Uterus (tissue), 4 donors: Measurements from ENCODE around the gene UBQLNL. TPM values are rescaled to one million over a fixed set of nuclear protein-coding genes. Genes with fewer than 3 reads are reported as not detected.

Experiments
- DNase-seq, 2 donors: peaks; one replicate each; pipeline ENCODE4 v3.0.0-alpha.2; 2019 to 2020
- H3K27ac ChIP-seq, 2 donors: fragments of 200-600 bp; sonication (generic); 1 replicate in 1 of 2; 2 replicates in 1 of 2; pipeline ENCODE4 v1.5.1; 2016 to 2018
- H3K27me3 ChIP-seq, 2 donors: fragments of 200-600 bp; sonication (generic); one replicate each; pipeline ENCODE4 v1.5.1; 2018 to 2019; ENCODE audit warnings: control low read depth in 1 of 2
- H3K36me3 ChIP-seq, 2 donors: fragments of 200-600 bp; sonication (generic); one replicate each; pipeline ENCODE4 v1.5.1; 2019; ENCODE audit warnings: control low read depth in 1 of 2
- H3K4me1 ChIP-seq, 2 donors: fragments of 200-600 bp; sonication (generic); one replicate each; pipeline ENCODE4 v1.5.1; 2018 to 2019; ENCODE audit warnings: control low read depth in 1 of 2
- H3K4me3 ChIP-seq, 2 donors: fragments of 200-600 bp; sonication (generic); 1 replicate in 1 of 2; 2 replicates in 1 of 2; pipeline ENCODE4 v1.5.1; 2018 to 2019; ENCODE audit warnings: mild to moderate bottlenecking in 1 of 2
- H3K9me3 ChIP-seq, 2 donors: fragments of 200-600 bp; sonication (generic); one replicate each; pipeline ENCODE4 v1.5.1; 2019; ENCODE audit warnings: control low read depth in 1 of 2
- POLR2A ChIP-seq, 2 donors: fragments of 450-650 bp; IDR thresholded peaks; one replicate each; pipeline ENCODE4 v1.6.1; 2016; ENCODE audit warnings: antibody characterized with exemption in 2 of 2, mild to moderate bottlenecking in 1 of 2, moderate library complexity in 1 of 2
- intact Hi-C: fragments of 100-400 bp; cut with DNase I; formaldehyde crosslinking; loops from one replicate; pipeline ENCODE4 v1.15.1; 2023; ENCODE audit warnings: low total_unique reads
- total RNA-seq, 4 donors: library from RNA; depleted of rRNA in 3 of 4; stranded (reverse); fragments of >200 nt in 3 of 4; gene quantifications; one replicate each; pipeline versions ENCODE4 v1.1.0 to v1.2.4, GENCODE V29; 2014 to 2023
- TF ChIP-seq, protein P1 (sequence below), 4 experiments: fragments of 200-600 bp in 2 of 4; fragments of 450-650 bp in 2 of 4; sonication (generic) in 2 of 4; IDR thresholded peaks; one replicate each; pipeline ENCODE4 v1.5.1; 2016 to 2019; ENCODE audit warnings: antibody characterized with exemption in 4 of 4, mild to moderate bottlenecking in 2 of 4, moderate library complexity in 1 of 4
- donor health status: DM: yes; HTN: yes; CAD: no.

The UBQLNL gene
- total RNA-seq, 4 donors from 2014 or later: 1.0 to 10.8 (median 4.7) TPM

DNA sequence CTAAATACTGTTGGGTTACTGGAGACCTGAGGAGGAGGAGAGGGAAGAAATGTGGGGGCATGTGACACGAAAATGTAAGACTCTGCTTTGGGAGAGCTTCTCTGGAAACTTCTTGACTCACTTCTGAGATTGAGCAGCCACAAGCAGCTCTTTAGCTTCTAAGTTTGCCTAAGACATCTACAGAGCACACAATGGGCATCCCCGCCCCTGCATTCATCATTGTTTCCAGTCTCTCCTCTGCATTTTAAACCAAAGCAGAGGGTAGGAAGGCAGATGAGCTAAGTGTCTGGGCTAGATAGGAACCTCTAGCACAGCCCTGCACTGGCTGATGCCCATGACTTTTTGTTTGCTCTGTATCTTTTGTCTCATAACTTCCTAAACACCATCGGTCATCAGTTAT, 30.1 kb downstream of the UBQLNL start:
- Histone ChIP-seq H3K4me1 (no peaks in the 10 kb centered on the region), H3K27me3 (no peaks in the 10 kb centered on the region), H3K4me3 (no peak overlapping the region), H3K27ac (no peak overlapping the region), H3K9me3 (no peaks in the 10 kb centered on the region), H3K36me3 (no peaks in the 10 kb centered on the region)
- intact Hi-C loops: no loop called here
- DNase-seq: no peak
- TF ChIP-seq, protein P1, sequence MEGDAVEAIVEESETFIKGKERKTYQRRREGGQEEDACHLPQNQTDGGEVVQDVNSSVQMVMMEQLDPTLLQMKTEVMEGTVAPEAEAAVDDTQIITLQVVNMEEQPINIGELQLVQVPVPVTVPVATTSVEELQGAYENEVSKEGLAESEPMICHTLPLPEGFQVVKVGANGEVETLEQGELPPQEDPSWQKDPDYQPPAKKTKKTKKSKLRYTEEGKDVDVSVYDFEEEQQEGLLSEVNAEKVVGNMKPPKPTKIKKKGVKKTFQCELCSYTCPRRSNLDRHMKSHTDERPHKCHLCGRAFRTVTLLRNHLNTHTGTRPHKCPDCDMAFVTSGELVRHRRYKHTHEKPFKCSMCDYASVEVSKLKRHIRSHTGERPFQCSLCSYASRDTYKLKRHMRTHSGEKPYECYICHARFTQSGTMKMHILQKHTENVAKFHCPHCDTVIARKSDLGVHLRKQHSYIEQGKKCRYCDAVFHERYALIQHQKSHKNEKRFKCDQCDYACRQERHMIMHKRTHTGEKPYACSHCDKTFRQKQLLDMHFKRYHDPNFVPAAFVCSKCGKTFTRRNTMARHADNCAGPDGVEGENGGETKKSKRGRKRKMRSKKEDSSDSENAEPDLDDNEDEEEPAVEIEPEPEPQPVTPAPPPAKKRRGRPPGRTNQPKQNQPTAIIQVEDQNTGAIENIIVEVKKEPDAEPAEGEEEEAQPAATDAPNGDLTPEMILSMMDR (IDR thresholded peaks at IDR 0.05): no peak
- TF ChIP-seq POLR2A (IDR thresholded peaks at IDR 0.05): no peak

DNA sequence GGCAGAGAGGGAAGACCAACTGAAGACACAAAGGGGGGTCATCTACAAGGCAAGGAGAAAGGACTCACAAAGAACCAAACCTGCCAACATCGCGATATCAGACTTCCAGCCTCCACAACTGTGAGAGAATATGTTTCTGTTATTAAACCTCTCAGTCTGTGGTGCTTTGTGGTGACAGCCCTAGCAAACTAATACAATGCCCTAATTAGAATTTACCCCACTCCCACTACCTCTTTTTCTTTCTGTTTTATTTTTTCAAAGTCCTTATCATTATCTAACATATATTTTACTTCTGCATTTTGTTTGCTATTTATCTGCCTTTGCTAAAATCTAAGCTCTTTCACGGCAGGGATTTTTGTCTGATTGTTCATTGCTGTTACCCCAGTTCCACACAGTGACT, 30.5 kb downstream of the UBQLNL start:
- TF ChIP-seq, protein P1 (IDR thresholded peaks at IDR 0.05): no peak
- TF ChIP-seq POLR2A (IDR thresholded peaks at IDR 0.05): no peak
- DNase-seq: no peak
- H3K4me1 ChIP-seq: no peaks in the 10 kb centered on the region
- intact Hi-C loops: no loop called here
- H3K27ac ChIP-seq: no peak overlapping the region
- H3K9me3 ChIP-seq: no peaks in the 10 kb centered on the region
- H3K27me3 ChIP-seq: no peaks in the 10 kb centered on the region
- H3K36me3 ChIP-seq: no peaks in the 10 kb centered on the region
- no peak overlapping the region for H3K4me3 ChIP-seq

DNA sequence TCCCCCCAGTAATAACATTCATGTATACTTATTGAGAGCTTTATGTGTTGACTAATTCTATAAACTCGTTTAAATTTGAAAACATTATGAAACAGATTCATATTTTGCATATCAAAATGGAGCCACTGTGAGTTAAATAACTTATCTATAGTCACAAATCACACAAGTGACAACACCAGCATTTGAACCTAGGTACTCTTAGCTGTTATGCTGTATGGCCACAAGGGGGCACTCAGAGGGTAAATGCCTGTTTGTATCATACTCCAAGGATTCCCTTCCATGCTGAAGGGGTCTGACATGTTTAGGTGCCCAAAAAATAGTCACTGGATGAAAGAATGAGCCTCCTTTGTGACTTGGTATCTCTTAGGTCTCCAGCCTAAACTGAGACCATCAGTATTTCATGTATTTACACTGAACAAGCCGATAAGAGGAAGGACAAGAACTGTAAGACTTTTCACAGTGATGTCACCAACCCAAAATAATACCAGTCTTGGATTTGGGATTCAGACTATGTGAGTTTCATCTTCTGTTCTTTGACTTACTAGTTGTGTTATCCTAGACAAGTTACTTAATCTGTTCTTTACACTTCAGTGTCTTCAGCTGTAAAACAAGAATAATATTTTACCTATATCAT, 40.2 kb downstream of the UBQLNL start:
- intact Hi-C loops: no loop called here
- DNase-seq: no peak
- H3K9me3 ChIP-seq: no peaks in the 10 kb centered on the region

DNA sequence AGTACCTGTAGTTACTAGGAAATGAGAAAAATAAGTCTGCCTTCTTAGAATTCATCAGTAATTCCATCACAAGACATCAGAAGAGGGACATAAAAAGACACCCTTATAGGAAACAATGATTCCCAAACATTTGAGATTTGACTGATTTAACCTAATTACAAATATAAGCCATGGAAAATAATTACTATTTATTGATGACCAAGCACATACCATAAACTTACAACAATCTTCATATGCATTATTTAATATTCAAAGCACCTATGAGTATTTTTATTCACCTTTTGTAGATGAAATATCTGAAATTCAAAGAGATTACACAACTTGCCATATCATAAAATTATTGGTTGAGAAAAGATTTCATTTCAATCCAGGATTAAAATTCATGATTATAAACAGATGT, 42.6 kb downstream of the UBQLNL start:
- Histone ChIP-seq H3K27me3 (no peaks in the 10 kb centered on the region), H3K4me3 (no peak overlapping the region), H3K4me1 (no peaks in the 10 kb centered on the region), H3K9me3 (no peaks in the 10 kb centered on the region), H3K36me3 (no peaks in the 10 kb centered on the region), H3K27ac (no peak overlapping the region)
- TF ChIP-seq POLR2A (IDR thresholded peaks at IDR 0.05): no peak
- TF ChIP-seq, protein P1 (IDR thresholded peaks at IDR 0.05): no peak
- DNase-seq: no peak
- intact Hi-C loops: no loop called here

More for the DNA sequence above, 40.2 kb downstream of the UBQLNL start:
- Histone ChIP-seq H3K36me3 (no peaks in the 10 kb centered on the region), H3K27ac (no peak overlapping the region), H3K27me3 (no peaks in the 10 kb centered on the region), H3K4me3 (no peak overlapping the region), H3K4me1 (no peaks in the 10 kb centered on the region)
- TF ChIP-seq POLR2A (IDR thresholded peaks at IDR 0.05): no peak
- TF ChIP-seq, protein P1 (IDR thresholded peaks at IDR 0.05): peak; percentile 44 to 56 (median 48)

DNA sequence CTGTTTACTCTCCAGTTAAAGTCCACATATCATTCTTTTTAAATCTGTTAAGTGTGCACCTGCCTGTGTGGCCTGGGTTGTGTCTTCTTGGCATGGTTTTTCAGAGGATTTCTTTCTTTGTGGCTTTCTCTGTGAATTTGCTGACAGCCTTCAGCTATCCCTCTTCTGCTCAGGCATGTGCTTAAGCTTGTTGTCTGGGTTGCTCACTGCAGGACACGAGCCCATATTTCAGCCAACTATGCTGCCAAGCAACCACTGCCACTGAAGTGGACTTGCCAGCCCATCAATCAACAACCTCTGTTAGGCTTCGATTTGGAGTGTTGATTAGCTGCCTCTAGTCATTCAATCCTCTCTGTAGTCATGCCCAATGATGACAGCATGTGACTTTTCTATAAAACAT, 49.0 kb downstream of the UBQLNL start:
- intact Hi-C loops: no loop called here
- no peaks in the 10 kb centered on the region for H3K36me3 ChIP-seq
- H3K27ac ChIP-seq: no peak overlapping the region
- TF ChIP-seq, protein P1 (IDR thresholded peaks at IDR 0.05): no peak
- TF ChIP-seq POLR2A (IDR thresholded peaks at IDR 0.05): no peak
- H3K4me3 ChIP-seq: no peak overlapping the region
- no peaks in the 10 kb centered on the region for H3K9me3 ChIP-seq
- H3K4me1 ChIP-seq: no peaks in the 10 kb centered on the region
- H3K27me3 ChIP-seq: no peaks in the 10 kb centered on the region
- DNase-seq: no peak

Other genes starting within 250 kb of the UBQLNL start
- 1 to 10 TPM in 1 of 4 donors, not detected in 3; 4.2 TPM for gene HBE1, start 246.8 kb downstream of the UBQLNL start, total RNA-seq
- gene OR51B4, start 214.8 kb downstream of the UBQLNL start, total RNA-seq: under 1 TPM in 1 of 4 donors, not detected in 3; 0.35 TPM
- gene OR51B2, start 192.4 kb downstream of the UBQLNL start, total RNA-seq: 1 to 10 TPM in 1 of 4 donors, under 1 TPM in 1, not detected in 2; 0.82 to 1.5 TPM
- 1 to 10 TPM in 1 of 4 donors, under 1 TPM in 1, not detected in 2; 0.85 to 2.9 TPM for gene OR51B5, start 173.2 kb downstream of the UBQLNL start, total RNA-seq
- gene OR51B6, start 165.2 kb downstream of the UBQLNL start, total RNA-seq: not detected
- not detected for gene OR51M1, start 132.9 kb downstream of the UBQLNL start, total RNA-seq
- gene OR51Q1, start 94.6 kb downstream of the UBQLNL start, total RNA-seq: not detected
- 1 to 10 TPM in 2 of 4 donors, not detected in 2; 1.6 to 5.0 TPM for gene OR51I1, start 75.2 kb downstream of the UBQLNL start, total RNA-seq
- not detected for gene OR51I2, start 67.4 kb downstream of the UBQLNL start, total RNA-seq
- gene OR52D1, start 28.0 kb downstream of the UBQLNL start, total RNA-seq: not detected
- 1 to 10 TPM in 3 of 4 donors, under 1 TPM in 1; 0.29 to 2.2 (median 1.4) TPM for gene UBQLN3, start 6.7 kb downstream of the UBQLNL start, total RNA-seq
- gene OR52H1, start 31.8 kb upstream of the UBQLNL start, total RNA-seq: 10 to 100 TPM in 1 of 4 donors, 1 to 10 TPM in 2, not detected in 1; 2.1 to 13.8 (median 2.1) TPM
- not detected for gene OR52B6, start 64.2 kb upstream of the UBQLNL start, total RNA-seq
- gene TRIM6, start 79.9 kb upstream of the UBQLNL start, total RNA-seq: 10 to 100 TPM in 1 of 4 donors, 1 to 10 TPM in 3; 4.3 to 11.5 (median 7.2) TPM
- gene TRIM34, start 108.3 kb upstream of the UBQLNL start, total RNA-seq: 10 to 100 TPM in 1 of 4 donors, 1 to 10 TPM in 3; 1.5 to 12.2 (median 6.0) TPM
- 10 to 100 TPM in 3 of 4 donors, 1 to 10 TPM in 1; 4.4 to 50.4 (median 37.4) TPM for gene TRIM5, start 168.4 kb upstream of the UBQLNL start, total RNA-seq
- 10 to 100 TPM; 10.9 to 64.8 (median 25.4) TPM for gene TRIM22, start 173.1 kb upstream of the UBQLNL start, total RNA-seq
- gene OR56B1, start 219.7 kb upstream of the UBQLNL start, total RNA-seq: under 1 TPM in 1 of 4 donors, not detected in 3; 0.79 TPM
- gene OR52N4, start 237.5 kb upstream of the UBQLNL start, total RNA-seq: 1 to 10 TPM in 1 of 4 donors, not detected in 3; 1.9 TPM